Bronchial epithelial cell (primary cell): ENCODE results near the gene MYO3B. TPM values are rescaled to one million over a fixed set of nuclear protein-coding genes. Genes with fewer than 3 reads are reported as not detected.
"Not testable (repeated sequence)": the region's sequence is repeated elsewhere in the genome, so short reads cannot be mapped to it uniquely, and the experiment has no call there.

Source experiments
- DNase-seq: peaks from one replicate; pipeline ENCODE4 v3.0.0-alpha.2; 2010; ENCODE audit warnings: low read depth
- FAIRE-seq: peaks from 2 replicates; lab custom pipeline; 2011; peaks lifted over from hg19 to GRCh38; lab: Jason Lieb, UNC
- H3K27me3 ChIP-seq: 2 replicates; pipeline ENCODE4 v1.5.1; 2011; ENCODE audit warnings: low read length; ENCODE audit not compliant: control insufficient read depth, insufficient read depth
- H3K36me3 ChIP-seq: 2 replicates; pipeline ENCODE4 v1.5.1; 2011; ENCODE audit warnings: low read length; ENCODE audit not compliant: control insufficient read depth, insufficient read depth
- H3K4me3 ChIP-seq: 2 replicates; pipeline ENCODE4 v1.5.1; 2011; ENCODE audit warnings: mild to moderate bottlenecking, low read depth, low read length, control low read depth
- CTCF ChIP-seq: IDR thresholded peaks from 2 replicates; pipeline ENCODE4 v1.5.1; 2011; ENCODE audit warnings: mild to moderate bottlenecking, moderate library complexity, low read length, control low read depth, inconsistent platforms; ENCODE audit not compliant: insufficient read depth, severe bottlenecking
- total RNA-seq: library from RNA; depleted of rRNA; stranded (reverse); fragments of >200 nt; gene quantifications from 2 replicates; pipeline ENCODE4 v1.2.1, GENCODE V29; 2014

MYO3B gene
- total RNA-seq, 1 donor from 2014 or later = under 0.01 TPM

- DNase-seq = no peak
- FAIRE-seq = no peak
- TF ChIP-seq CTCF = no peak
- H3K4me3 ChIP-seq = no peak overlapping the region
- H3K27me3 ChIP-seq = no peaks in the 10 kb centered on the region
- H3K36me3 ChIP-seq = no peaks in the 10 kb centered on the region
Observed at GRCh38 chr2:170261566-170261965, 83.6 kb downstream of the MYO3B start.

GRCh38 chr2:170262343-170262742, 84.4 kb downstream of the MYO3B start:
- no peak for TF ChIP-seq CTCF
- no peak overlapping the region for H3K4me3 ChIP-seq
- no peaks in the 10 kb centered on the region for H3K36me3 ChIP-seq
- H3K27me3 ChIP-seq = no peaks in the 10 kb centered on the region
- DNase-seq = no peak
- FAIRE-seq = no peak

GRCh38 chr2:170262806-170263205, 84.9 kb downstream of the MYO3B start:
- Histone ChIP-seq H3K36me3 (no peaks in the 10 kb centered on the region), H3K4me3 (no peak overlapping the region), H3K27me3 (no peaks in the 10 kb centered on the region)
- no peak for TF ChIP-seq CTCF
- no peak for DNase-seq
- FAIRE-seq = no peak

- not testable (repeated sequence) for FAIRE-seq
Observed at GRCh38 chr2:170263728-170264521, 86.0 kb downstream of the MYO3B start.

GRCh38 chr2:170264522-170264860, 86.5 kb downstream of the MYO3B start:
- Histone ChIP-seq H3K4me3 (no peak overlapping the region), H3K36me3 (no peaks in the 10 kb centered on the region), H3K27me3 (no peaks in the 10 kb centered on the region)
- TF ChIP-seq CTCF = no peak
- no peak for DNase-seq
- no peak for FAIRE-seq

More at GRCh38 chr2:170263728-170264521, 86.0 kb downstream of the MYO3B start:
- DNase-seq = peak; percentile 14
- not testable (repeated sequence) for H3K36me3 ChIP-seq, H3K27me3 ChIP-seq, H3K4me3 ChIP-seq

- Histone ChIP-seq H3K4me3 (no peak overlapping the region), H3K36me3 (no peaks in the 10 kb centered on the region), H3K27me3 (no peaks in the 10 kb centered on the region)
- TF ChIP-seq CTCF = no peak
- DNase-seq (no peak), FAIRE-seq (no peak)
Observed at GRCh38 chr2:170264865-170265264, 86.9 kb downstream of the MYO3B start.
